KBM-7 (cell line): ENCODE results near the gene HERC3.

Source experiments
- DNase-seq: peaks from one replicate; pipeline ENCODE4 v3.0.0-alpha.2; 2015
- in situ Hi-C: fragments of 300-500 bp; cut with MboI; formaldehyde crosslinking; loops from 2 replicates; pipeline ENCODE4 v1.14.3; 2020; ENCODE audit warnings: low sequenced_read_pairs, low pct_unique_long_range_greater_than_20kb, mixed read lengths

The HERC3 gene

DNA sequence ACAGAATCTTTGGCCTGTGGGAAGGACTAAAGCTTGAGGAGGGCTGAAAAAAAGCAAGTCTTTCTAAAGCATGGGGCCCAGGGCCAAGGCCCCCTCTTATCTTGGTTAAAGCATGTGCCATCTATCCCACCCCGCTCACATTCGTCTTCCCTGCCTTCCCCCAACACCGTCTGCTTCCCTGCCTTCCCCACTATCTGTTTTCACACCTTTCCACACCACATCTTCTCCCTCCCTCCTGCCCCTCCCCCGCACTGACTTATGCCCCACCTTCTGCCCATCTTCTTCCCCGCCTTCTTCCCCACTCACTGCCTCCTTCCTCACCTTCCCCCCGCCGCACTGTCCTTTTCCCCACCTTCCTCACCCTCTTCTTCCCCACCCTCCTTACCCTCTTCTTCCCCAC lies 106.2 kb downstream of the HERC3 start:
- DNase-seq, result no peak
- in situ Hi-C loops, result no loop called here

DNA sequence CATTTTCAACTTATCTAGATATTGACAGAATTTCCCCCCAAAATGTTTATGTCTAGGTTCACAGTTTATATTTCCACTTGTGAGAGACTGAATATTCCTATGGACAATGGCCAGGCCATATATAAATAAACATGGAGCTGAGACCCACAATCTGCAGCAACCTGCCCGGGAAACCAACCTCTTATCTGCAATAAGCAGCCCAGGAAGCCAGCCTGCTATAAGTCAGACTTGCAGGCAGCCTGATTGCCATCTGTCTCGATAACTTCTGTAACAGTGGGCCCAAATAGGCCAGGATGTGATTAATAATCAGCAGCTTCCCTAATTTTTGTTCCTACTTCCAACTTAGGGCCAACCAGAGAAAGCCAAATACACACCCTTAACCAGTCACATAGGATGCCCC lies 110.5 kb downstream of the HERC3 start:
- in situ Hi-C loops, result no loop called here
- no peak for DNase-seq

DNA sequence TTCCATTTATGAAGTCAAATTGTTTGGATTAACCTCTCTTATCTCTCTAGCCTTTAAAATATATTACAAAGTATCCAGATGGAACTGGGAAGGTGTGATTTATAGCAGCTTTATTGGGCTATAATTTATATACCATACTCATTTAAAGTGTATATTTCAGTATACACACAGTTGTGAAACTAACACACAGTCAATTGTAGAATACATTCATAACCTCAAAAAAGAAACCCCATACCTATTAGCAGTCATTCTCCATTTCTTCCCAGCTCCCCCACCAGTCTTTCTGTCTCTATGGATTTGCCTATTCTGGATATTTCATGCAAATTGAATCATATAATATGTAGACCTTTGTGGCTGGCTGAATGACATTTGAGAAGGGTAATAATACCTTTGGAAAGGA lies 112.9 kb downstream of the HERC3 start:
- in situ Hi-C loops, result no loop called here
- DNase-seq, result no peak

DNA sequence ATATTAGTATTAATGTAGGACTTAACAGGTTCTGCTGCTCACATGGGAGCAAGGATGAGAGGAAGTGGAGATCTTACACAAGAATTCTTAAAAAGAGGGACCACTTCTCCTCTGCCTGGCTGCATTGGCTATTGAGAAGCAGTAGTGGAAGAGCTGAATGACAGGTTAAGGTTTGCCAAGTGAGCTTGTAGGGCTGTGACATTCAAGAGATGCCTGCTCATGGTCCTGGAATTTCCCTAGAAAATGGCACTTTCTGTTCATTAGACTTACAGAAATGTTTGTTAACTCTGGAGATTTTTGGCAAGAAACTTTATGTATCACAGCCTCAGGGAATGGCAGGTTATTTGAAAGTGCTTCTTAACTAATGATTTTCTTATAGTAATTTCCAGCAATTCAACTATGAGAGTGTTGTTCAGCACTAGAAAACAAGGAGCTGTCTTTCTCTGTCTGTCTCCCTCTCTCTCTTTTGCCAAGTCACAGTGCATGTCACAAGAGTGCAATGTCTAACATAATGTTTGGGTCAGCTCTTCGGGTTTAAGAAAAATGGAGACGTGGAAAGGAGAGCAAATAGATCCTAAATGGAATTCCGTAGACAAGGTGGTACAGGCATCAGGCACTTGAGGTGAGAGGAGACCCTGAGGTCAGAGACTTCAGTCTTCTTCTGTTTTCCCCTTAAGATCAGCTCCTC lies 113.7 kb downstream of the HERC3 start:
- in situ Hi-C loops, result no loop called here
- DNase-seq, result no peak

DNA sequence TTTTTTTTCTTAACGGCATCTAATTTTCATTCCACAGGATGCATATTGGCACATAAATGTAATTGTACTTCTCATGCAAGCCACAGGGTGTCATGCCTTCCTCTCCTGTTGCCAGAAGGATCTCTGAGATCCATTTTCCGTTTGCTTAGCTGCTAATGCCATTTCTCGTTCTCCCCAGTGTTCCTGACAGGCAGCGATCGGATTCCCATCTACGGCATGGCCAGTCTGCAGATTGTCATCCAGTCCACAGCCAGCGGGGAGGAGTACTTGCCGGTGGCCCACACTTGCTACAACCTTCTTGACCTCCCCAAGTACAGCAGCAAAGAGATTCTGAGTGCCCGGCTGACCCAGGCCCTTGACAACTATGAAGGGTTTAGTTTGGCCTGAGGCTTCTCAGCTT lies 114.3 kb downstream of the HERC3 start:
- peak; percentile 12 for DNase-seq
- in situ Hi-C loops, result no loop called here

DNA sequence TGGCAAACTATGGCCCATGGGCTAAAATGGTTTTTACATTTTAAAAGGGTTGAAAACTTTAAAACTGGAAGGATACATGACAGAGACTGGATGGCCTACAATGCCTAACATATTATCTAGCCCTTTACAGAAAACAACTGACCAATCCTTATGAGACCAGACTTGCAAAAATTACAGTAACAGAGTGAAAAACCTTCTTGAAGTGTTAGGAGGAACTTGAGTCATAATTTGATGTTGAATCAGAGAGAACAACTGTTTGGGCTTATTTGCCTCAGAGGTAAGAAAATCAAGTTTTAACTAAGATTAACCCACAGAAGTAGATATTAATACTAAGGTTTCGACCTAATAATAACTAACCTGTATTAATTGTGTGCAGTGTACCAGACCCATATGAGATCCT lies 117.7 kb downstream of the HERC3 start:
- DNase-seq, result no peak
- in situ Hi-C loops, result no loop called here

DNA sequence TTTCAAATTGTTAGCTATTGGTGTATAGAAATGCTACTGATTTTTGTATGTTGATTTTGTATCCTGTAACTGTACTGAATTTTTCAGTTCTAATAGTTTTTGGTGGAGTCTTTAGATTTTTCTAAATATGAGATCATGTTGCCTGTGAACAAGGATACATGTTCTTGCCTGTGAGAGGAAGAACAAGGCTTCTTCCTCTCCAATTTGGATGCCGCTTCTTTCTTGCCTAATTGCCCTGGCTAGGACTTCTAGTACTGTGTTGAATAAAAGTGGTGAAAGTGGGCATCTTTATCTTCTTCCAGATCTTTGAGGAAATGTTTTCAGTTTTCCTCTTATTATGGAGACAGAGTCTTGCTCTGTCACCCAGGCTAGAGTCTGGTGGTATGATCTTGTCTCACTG lies 121.5 kb downstream of the HERC3 start:
- in situ Hi-C loops, result no loop called here
- DNase-seq, result no peak

DNA sequence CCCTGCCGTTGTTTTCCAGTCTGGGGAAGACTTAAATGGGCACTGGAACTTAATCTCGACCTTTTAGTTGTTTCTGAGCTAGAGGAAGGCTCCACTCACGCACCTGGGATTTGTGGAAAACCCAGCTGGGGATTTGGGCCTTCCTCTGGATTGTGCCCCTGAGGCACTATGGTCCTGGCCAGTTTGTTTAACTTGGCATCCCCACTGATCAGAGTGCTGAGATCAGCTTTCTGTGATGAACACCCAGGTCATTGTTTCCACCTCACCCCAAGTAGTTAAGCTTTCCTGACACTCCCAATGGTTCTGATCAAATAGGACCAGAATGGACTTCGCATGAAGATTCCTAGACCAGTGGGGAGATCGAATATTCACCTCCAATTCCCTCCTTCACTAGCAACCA lies 125.8 kb downstream of the HERC3 start:
- no peak for DNase-seq
- in situ Hi-C loops, result no loop called here

DNA sequence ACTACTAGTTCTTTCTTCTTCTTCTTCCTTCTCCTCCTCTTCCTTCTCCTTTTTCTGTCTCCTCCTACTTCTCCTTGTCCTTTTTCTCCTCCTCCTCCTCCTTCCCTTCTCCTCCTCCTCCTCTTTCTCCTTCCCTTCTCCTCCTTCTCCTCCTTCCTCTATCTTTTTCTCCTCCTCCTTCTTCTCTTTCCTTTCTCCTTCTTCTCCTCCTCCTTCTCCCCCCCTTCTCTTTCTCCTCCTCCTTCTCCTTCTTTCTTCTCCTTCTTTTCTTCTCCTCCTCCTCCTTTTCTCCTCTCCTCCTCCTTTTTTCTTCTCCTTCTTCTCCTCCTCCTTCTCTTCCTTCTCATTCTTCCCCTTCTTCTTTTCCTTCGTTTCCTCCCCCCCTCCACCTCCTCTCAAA lies 127.1 kb downstream of the HERC3 start:
- in situ Hi-C loops, result no loop called here
- DNase-seq, result peak; percentile 13

DNA sequence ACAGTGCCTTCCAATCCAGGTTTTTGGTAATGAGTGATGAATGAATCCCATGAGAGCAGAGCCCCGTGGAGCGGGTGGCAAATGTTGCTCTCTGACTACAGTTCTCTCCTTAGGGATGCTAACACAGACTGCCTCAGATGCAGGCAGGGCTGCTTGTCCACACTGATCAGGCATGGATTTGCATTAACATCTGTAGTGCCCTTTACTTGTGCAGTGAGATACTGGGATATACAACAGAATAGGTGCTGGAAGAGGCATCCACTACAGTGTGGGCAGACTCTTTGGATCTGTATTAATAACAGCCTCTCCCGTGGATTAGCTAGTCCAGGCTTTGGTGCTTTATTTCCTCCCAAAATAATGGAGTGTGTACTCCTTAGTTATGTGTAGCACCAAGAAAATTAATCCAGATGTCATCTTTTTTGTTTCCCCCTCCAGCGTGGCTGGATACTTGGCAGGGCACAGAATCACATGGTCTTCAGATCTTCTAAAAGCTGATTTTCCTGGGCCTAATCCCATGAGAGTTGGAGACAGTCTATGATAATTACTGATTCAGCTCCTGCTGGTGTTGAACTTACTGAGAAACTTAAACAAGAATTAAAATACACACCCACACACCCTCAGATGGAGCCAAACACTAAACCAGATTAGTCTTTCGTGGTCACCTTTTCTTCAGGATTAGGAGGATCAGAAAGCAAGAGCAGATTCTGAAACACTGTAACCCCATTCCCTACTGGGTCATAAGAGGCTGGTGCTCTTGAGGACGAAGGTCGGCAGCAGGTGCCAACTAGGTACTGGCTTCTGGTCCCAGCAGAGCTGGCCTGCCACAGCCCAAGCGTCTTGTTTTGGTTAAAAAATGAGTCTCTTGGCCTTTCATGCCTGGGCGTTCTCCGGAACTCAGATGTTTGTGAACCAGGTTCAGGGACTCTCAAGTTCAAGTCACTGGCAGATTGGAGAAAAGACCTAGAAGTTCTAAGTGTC lies 128.5 kb downstream of the HERC3 start:
- in situ Hi-C loops, result no loop called here
- DNase-seq, result no peak

DNA sequence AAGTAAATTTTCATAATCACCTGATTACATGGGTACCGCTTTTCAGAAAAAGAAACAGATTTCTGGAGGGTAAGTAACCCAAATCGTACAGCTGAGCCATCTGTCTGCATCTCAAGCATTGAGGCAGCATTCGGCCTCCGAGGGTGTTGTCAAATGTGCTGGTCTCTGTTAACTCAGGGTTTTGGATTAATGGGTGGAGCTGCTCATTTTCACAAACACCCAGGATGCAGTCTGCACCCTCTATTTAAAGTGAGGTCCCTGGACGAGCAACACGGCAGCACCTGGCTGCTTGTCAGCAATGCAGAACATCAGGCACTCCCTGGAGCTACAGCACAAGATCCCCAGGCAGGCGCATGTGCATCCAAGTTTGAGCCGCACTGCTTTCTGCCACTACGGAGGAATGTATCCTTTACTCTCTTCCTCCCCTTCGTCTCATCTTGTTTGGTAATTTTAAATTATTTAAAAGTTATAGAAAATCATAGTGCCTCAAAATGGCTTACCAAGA lies 130.0 kb downstream of the HERC3 start:
- in situ Hi-C loops, result no loop called here
- no peak for DNase-seq

DNA sequence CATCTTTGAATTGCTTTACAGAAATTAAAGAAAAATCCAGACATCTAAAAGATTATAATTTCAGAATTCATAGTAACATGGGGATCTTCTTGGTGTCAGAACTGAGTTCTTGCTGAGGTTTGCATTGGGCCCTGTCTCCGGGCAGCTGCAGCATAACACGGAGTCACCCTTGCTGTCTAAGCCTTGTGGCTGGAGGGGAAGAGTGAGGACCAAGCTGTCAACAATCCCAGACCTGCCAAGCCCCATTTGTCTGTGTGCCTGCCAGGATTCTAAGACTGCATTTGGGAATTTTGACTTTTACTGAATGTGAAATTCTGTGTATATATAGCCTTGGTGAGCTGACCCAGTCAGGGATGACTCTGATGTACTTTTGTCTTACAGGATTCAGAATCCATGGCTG lies 130.5 kb downstream of the HERC3 start:
- in situ Hi-C loops, result no loop called here
- DNase-seq, result no peak

DNA sequence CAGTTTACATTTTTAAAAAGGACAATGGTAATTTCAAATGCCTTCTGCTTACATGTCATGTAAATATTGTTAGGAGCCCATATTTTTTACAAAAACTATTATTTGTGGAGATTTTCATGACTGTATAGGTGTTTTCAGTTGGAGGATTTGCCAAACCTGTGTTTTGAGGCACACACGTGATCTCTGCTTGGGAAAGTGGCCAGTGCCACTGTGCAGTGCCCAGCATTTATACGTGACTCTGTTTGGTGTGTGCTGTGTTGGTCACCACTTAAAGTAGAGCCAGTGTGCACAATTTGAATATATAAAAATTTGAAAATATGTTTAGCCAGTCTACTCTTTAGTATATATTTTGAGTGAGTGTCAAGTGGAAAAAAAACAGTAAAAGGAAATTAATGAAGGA lies 132.1 kb downstream of the HERC3 start:
- DNase-seq, result no peak
- in situ Hi-C loops, result no loop called here

DNA sequence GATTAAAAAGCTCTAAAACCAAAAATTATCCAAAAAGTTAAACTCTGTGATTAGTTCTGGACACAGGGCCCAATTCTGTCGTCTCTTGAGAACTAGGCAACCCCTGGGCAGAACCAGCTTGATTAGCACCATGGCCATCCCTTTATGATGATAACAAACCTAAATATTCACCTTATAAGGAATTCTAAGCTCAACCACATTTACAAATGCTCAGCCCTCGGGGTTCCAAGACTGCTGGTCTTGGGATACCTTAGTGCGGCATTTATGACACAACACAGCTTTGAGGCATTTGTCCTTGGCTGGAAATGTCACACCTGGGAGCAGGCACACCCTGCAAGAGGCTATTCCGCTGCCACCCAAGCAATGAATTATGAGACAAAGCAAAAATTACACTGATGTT lies 132.9 kb downstream of the HERC3 start:
- DNase-seq, result no peak
- in situ Hi-C loops, result no loop called here

DNA sequence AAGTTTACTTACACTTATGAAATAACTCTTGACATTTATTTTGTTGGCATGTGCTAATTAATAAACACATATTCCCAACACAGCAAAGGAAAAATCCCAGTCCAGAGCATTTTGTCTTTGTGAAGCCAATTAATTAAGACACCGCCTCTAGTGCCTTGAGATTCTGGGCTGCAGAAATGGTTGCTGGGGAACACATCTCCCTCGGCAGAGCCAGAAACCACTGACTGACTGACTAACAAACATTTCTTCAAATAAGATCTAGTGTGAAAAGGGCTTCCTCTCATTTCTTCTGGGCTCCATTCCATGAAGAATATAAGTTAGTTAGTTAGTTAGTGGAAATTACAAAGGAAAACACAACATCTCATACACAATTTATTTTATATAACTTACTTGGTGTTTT lies 133.7 kb downstream of the HERC3 start:
- no peak for DNase-seq
- in situ Hi-C loops, result no loop called here

DNA sequence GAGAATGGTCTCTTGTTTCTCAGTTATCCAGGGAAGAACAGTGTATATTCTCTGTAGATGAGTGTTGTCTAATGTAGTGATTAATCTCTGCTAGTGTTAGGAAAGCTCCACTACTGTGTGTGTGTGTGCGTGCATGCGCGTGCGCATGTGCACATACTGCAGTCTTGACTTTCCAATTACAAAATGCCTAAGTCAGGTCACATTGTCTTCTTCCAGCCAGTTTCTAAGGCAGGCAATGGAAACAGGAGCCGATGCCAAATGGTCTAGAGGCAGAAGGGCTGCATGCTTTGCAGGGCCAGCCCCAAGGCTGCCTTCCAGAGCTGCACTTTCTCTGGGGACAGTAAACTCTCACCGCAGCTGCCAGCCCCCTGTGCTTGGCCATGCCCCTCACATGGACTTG lies 135.9 kb downstream of the HERC3 start:
- in situ Hi-C loops, result no loop called here
- no peak for DNase-seq

DNA sequence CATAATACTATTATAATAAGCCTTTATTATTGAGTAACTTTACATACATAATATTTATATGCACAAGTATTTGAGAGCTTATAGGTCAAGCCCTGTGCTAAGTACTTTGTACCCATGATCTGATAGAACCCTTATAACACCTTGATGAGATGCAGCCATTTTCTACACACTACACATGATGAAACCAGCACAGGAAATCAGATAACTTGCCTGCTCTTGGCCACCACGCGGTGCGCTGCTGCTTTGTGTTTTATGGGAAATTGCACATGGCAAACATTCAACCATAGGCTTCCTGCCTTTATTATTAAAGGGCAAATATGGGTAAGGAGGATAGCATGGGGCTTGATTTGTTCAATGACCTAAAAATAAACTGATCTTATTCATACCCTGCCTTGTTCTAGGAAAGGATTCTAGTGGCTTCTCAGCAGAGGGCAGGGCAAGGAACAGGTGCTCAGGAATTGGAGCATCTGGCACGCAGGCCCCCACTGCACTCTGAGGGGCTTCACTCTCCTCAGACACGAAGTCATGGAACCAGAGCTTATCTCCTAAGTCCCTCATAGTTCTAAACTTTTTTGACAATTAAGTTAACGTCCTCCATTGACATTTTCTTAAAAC lies 137.0 kb downstream of the HERC3 start:
- in situ Hi-C loops, result no loop called here
- DNase-seq, result no peak

DNA sequence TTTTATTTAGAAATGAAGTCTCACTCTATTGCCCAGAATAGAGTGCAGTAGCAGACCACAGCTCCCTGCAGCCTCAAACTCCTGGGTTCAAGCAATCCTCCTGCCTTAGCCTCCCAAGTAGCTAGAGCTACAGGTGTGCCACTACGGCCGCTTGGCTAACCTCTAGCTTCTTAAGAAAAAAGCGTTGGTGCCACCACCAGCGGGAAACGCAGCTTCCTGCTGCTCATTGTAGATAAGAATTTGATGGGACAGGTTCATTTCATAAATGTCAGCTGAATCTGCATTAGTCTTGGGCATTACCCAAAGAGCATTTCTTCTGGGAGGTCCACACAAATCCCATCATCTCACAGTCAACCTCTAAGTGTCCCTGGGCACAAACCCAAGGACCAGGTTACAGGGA lies 138.5 kb downstream of the HERC3 start:
- in situ Hi-C loops, result no loop called here
- DNase-seq, result no peak

DNA sequence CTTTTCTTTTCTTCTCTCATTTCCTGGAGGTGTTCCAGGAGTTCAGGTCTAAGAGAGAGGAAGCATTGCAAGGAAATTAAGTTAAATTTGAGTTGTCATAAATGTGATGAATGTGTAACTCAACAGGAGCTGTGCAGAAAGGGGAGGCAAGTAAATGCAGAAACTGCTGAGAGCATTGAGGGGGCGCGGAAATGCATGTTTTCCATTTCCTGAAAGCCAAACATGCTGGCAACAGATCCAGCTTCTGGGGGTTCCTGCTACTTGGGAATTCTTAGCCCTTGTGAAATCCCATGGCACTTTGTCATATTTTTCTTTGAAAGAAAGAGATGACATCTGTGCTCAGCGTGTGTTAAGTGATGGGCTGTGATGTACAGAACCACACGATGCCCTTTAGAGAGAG lies 139.1 kb downstream of the HERC3 start:
- in situ Hi-C loops, result no loop called here
- no peak for DNase-seq

DNA sequence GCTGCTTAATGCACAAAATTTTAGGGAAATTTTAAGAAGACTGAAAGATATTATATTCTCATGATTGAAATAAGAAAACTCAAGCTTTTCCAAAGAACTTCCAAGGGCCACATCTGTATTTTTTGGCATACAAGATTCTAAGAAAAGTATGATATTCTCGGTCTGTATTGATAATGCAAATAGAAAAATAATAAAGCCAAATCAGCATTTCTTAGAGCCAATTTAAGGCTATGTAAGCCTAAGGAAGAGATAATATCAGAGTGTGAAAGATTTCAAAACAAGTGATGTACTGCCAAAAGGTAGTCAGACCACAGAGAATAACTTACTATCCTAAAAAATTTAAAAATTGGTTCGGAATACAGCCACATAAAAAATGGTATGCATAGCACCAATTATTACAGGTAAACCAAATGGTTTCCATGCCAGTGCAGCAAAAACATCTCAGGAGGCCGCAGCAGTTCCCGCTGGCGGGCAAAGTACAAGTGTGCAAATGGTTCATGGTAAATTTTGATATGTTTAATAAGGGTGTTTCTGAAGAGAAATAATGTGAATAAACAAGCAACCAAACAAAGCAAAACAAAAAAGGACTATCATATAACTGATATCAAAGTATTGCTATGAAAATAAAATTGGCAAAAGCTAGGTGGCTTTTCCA lies 140.6 kb downstream of the HERC3 start:
- in situ Hi-C loops, result no loop called here
- DNase-seq, result no peak
